PC-3 (cell line): Measurements from ENCODE around the gene DNAAF5. TPM values are rescaled to one million over a fixed set of nuclear protein-coding genes. Genes with fewer than 3 reads are reported as not detected.

Source experiments
- ATAC-seq: fragments of 200-7000 bp; cut with Tn5 transposase; 2 replicates; pipeline ENCODE4 v1.9.1; 2020; ENCODE audit warnings: mild to moderate bottlenecking, moderate library complexity
- BruUV-seq: library from RNA; stranded (reverse); fragments of 400-500 nt; replicated peaks from 2 replicates; lab custom pipeline; 2021; lab: Mats Ljungman, UMichigan
- CTCF ChIA-PET: fragments of 300-600 bp; sonication (Branson Sonifier 250); formaldehyde crosslinking; loops from one replicate; lab custom pipeline; 2022; ENCODE audit warnings: antibody characterized with exemption; lab: Charles Lee
- POLR2A ChIA-PET: fragments of 300-600 bp; sonication (Branson Sonifier 250); formaldehyde crosslinking; loops from one replicate; lab custom pipeline; 2022; ENCODE audit warnings: antibody characterized with exemption; ENCODE audit not compliant: unreplicated experiment; lab: Charles Lee
- DNase-seq: peaks from one replicate; pipeline ENCODE4 v3.0.0-alpha.2; 2015
- H2AFZ ChIP-seq: fragments of 300-600 bp; sonication (generic); 2 replicates; pipeline ENCODE4 v1.6.0; 2016; ENCODE audit warnings: antibody characterized with exemption, low read length
- H3F3A ChIP-seq: fragments of 300-600 bp; sonication (generic); one replicate; pipeline ENCODE4 v1.6.0; 2017; ENCODE audit warnings: antibody characterized with exemption, low read length, control low read depth, mild to moderate bottlenecking; ENCODE audit not compliant: unreplicated experiment
- H3K27ac ChIP-seq: fragments of 300-600 bp; sonication (generic); 2 replicates; pipeline ENCODE4 v1.5.1; 2016; ENCODE audit warnings: mild to moderate bottlenecking, low read length
- H3K27me3 ChIP-seq: fragments of 300-600 bp; sonication (generic); 2 replicates; pipeline ENCODE4 v1.6.1; 2016; ENCODE audit warnings: low read length, mixed read lengths
- H3K36me3 ChIP-seq: fragments of 300-600 bp; sonication (generic); 2 replicates; pipeline ENCODE4 v1.6.1; 2016; ENCODE audit warnings: low read depth, mixed run types, low read length, mixed read lengths
- H3K4me1 ChIP-seq: fragments of 300-600 bp; sonication (generic); 2 replicates; pipeline ENCODE4 v1.5.1; 2016; ENCODE audit warnings: low read length; ENCODE audit not compliant: insufficient read depth
- H3K4me2 ChIP-seq: fragments of 300-600 bp; sonication (generic); 2 replicates; pipeline ENCODE4 v1.6.0; 2016; ENCODE audit warnings: low read length
- H3K4me3 ChIP-seq: fragments of 300-600 bp; sonication (generic); 2 replicates; pipeline ENCODE4 v1.5.1; 2016; ENCODE audit warnings: mild to moderate bottlenecking, low read length, mixed read lengths
- H3K79me2 ChIP-seq: fragments of 300-600 bp; sonication (generic); 2 replicates; pipeline ENCODE4 v1.6.1; 2017; ENCODE audit warnings: low read length, mixed read lengths
- H3K9ac ChIP-seq: fragments of 300-600 bp; sonication (generic); 2 replicates; pipeline ENCODE4 v1.6.0; 2016; ENCODE audit warnings: mild to moderate bottlenecking, low read length
- H3K9me2 ChIP-seq: fragments of 300-600 bp; sonication (generic); replicated peaks from 2 replicates; pipeline ENCODE4 v1.6.1; 2016; ENCODE audit warnings: mixed run types, low read length, mixed read lengths
- H3K9me3 ChIP-seq: fragments of 300-600 bp; sonication (generic); 2 replicates; pipeline ENCODE4 v1.6.1; 2016; ENCODE audit warnings: low read length, mixed read lengths
- H4K20me1 ChIP-seq: fragments of 300-600 bp; sonication (generic); 2 replicates; pipeline ENCODE4 v1.6.1; 2016; ENCODE audit warnings: low read length, mixed read lengths
- CTCF ChIP-seq: fragments of 300-600 bp; sonication (generic); conservative IDR thresholded peaks from 2 replicates; pipeline ENCODE4 v1.5.1; 2017; ENCODE audit warnings: antibody characterized with exemption, low read depth, mild to moderate bottlenecking, low read length
- EZH2 ChIP-seq: fragments of 300-600 bp; sonication (generic); IDR thresholded peaks from one replicate; pipeline ENCODE4 v1.6.1; 2017; ENCODE audit warnings: antibody characterized with exemption, mild to moderate bottlenecking, low read length; ENCODE audit not compliant: unreplicated experiment
- EZH2phosphoT487 ChIP-seq: fragments of 300-600 bp; sonication (generic); IDR thresholded peaks from 2 replicates; pipeline ENCODE4 v1.6.1; 2018; ENCODE audit warnings: mild to moderate bottlenecking, antibody characterized with exemption, low read length, borderline replicate concordance
- intact Hi-C: fragments of 100-400 bp; cut with micrococcal nuclease; formaldehyde crosslinking; loops from 2 replicates; pipeline ENCODE4 v1.9.0; 2023
- total RNA-seq: library from RNA; depleted of rRNA; stranded (reverse); fragments of >200 nt; gene quantifications from 2 replicates; pipeline ENCODE4 v1.2.3, GENCODE V29; 2014

The DNAAF5 gene
- total RNA-seq, 1 experiment from 2014 or later, result 66.3 TPM

GRCh38 chr7:707296-708000, 19.1 kb upstream of the DNAAF5 start:
- ATAC-seq, result no peak
- no peak for DNase-seq
- peaks cover 6% of the 10 kb centered on the region for H3K4me1 ChIP-seq
- no peaks in the 10 kb centered on the region for H4K20me1 ChIP-seq
- no peaks in the 10 kb centered on the region for H3F3A ChIP-seq
- no peaks in the 10 kb centered on the region; the same call in 1 of the 2 replicates for H3K36me3 ChIP-seq
- no peak for TF ChIP-seq CTCF
- TF ChIP-seq EZH2, result no peak
- TF ChIP-seq EZH2phosphoT487, result no peak
- intact Hi-C loops, result no loop called here
- H3K9me2 ChIP-seq, result no peaks in the 10 kb centered on the region
- no peak overlapping the region for H3K4me3 ChIP-seq
- no TSS peak for BruUV-seq
- H3K79me2 ChIP-seq, result no peaks in the 10 kb centered on the region
- H3K27ac ChIP-seq, result no peak overlapping the region
- no peak overlapping the region for H3K9ac ChIP-seq
- no peaks in the 10 kb centered on the region for H3K9me3 ChIP-seq
- no peaks in the 10 kb centered on the region for H3K27me3 ChIP-seq
- POLR2A ChIA-PET, result no interaction called here
- CTCF ChIA-PET, result no interaction called here
- no peak overlapping the region for H2AFZ ChIP-seq
- H3K4me2 ChIP-seq, result no peak overlapping the region

- no peak for DNase-seq
- no peaks in the 10 kb centered on the region for H3K9me2 ChIP-seq
- H3K4me3 ChIP-seq, result no peak overlapping the region
- H3K9ac ChIP-seq, result no peak overlapping the region
- no peaks in the 10 kb centered on the region for H4K20me1 ChIP-seq
- no peaks in the 10 kb centered on the region for H3K79me2 ChIP-seq
- no TSS peak for BruUV-seq
- no peaks in the 10 kb centered on the region; the same call in 1 of the 2 replicates for H3K36me3 ChIP-seq
- POLR2A ChIA-PET, result interaction anchor here (0.6 kb wide), 1 partner anchor 88 kb away, joined by 3 read pairs; no protein-coding TSS in a partner anchor
- no peaks in the 10 kb centered on the region for H3F3A ChIP-seq
- H3K9me3 ChIP-seq, result no peaks in the 10 kb centered on the region
- intact Hi-C loops, result no loop called here
- CTCF ChIA-PET, result no interaction called here
- no peak overlapping the region for H3K4me2 ChIP-seq
- H3K27me3 ChIP-seq, result no peaks in the 10 kb centered on the region
- no peak overlapping the region for H3K27ac ChIP-seq
- H3K4me1 ChIP-seq, result peaks cover 2% of the 10 kb centered on the region
- no peak overlapping the region for H2AFZ ChIP-seq
- TF ChIP-seq EZH2 (no peak), CTCF (no peak), EZH2phosphoT487 (no peak)
- ATAC-seq, result no peak
Observed at GRCh38 chr7:710161-710560, 16.3 kb upstream of the DNAAF5 start.

GRCh38 chr7:711093-711921, 15.2 kb upstream of the DNAAF5 start:
- H3K9me3 ChIP-seq, result no peaks in the 10 kb centered on the region
- ChIA-PET CTCF (no interaction called here), POLR2A (no interaction called here)
- H3K4me1 ChIP-seq, result no peaks in the 10 kb centered on the region
- no peak overlapping the region for H3K4me2 ChIP-seq
- H3K27ac ChIP-seq, result no peak overlapping the region
- TF ChIP-seq CTCF (no peak), EZH2 (no peak), EZH2phosphoT487 (no peak)
- H3K36me3 ChIP-seq, result no peaks in the 10 kb centered on the region; the same call in 1 of the 2 replicates
- intact Hi-C loops, result no loop called here
- DNase-seq, result no peak
- H3K27me3 ChIP-seq, result no peaks in the 10 kb centered on the region
- no peaks in the 10 kb centered on the region for H3K79me2 ChIP-seq
- no peak for ATAC-seq
- no peaks in the 10 kb centered on the region for H4K20me1 ChIP-seq
- no peak overlapping the region for H2AFZ ChIP-seq
- BruUV-seq, result no TSS peak
- no peak overlapping the region for H3K4me3 ChIP-seq
- H3K9me2 ChIP-seq, result no peaks in the 10 kb centered on the region
- H3F3A ChIP-seq, result no peaks in the 10 kb centered on the region
- H3K9ac ChIP-seq, result no peak overlapping the region
